GM19099 (cell line): Measurements from ENCODE around the gene INSR.

Source experiments
- POLR2A ChIP-seq: IDR thresholded peaks from 3 replicates; pipeline ENCODE4 v1.6.1; 2011; ENCODE audit warnings: low read depth; ENCODE audit not compliant: insufficient read length; ENCODE audit errors: extremely low read depth

INSR gene

DNA sequence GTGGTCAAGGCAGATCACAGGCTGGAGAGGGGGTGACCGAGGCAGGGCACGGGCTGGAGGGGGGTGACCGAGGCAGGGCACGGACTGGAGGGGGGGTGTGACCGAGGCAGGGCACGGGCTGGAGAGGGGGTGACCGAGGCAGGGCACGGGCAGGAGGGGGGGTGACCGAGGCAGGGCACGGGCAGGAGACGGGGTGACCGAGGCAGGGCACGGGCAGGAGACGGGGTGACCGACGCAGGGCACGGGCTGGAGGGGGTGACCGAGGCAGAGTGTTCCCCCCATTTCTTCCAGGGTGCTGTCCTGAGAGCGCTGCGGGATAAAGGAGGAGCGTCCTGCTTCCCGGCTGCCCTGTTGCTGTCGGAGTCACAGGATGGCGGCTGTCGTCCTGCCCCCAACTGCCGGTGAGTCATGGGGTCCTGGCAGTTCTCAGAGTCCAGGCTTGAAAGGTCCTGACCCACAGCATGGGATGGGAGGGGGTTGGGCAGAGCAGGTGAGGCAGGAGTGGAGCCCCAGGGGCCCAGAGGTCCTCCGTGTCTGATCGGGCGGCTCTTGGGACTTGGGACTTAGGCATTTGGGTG, 219.4 kb downstream of the INSR start:
- TF ChIP-seq POLR2A, result no peak

DNA sequence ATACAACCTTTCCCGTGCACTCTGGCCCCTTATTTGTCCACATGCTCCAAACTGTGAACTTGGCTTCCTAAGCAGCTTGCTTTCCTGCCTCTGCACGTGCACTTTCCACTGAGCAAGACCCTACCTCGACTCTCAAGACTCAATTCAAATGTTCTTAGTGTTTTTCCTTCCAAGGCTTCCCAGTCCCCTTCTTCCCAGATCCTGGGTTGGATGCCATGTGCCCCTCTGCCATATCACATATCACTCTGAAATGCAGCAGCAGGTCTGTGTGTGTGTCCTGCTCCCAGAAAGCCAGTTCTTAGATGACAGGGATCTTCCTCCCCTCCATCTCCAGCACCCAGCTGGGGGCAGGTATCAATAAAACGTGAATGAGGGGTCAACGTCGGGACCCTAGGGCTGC, 221.7 kb downstream of the INSR start:
- no peak for TF ChIP-seq POLR2A

DNA sequence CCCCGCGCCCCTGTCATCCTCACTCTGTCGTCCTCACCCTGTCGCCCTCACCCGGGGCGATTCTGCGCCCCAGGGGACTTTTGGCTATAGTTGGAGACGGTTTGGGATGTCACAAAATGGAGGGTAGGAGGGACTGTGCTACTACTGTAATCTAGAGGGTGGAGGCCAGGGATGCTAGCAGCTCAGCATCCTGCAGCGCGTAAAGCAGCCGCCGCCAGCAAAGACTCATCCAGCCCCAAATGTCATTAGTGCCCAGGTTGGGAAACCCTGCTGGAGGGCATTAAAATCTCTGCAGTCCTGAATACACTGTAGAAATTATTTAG, 224.3 kb downstream of the INSR start:
- TF ChIP-seq POLR2A, result no peak

GRCh38 chr19:7069042-7069903, 224.9 kb downstream of the INSR start, which contains the start of gene ZNF557:
Gene ZNF557, plus strand, starts transcription at chr19:7069703. Its CDS starts 5,372 bp downstream, at chr19:7075075.
- TF ChIP-seq POLR2A, result peak; percentile 91

- TF ChIP-seq POLR2A, result no peak
These were observed 225.6 kb downstream of the INSR start for GRCh38 chr19:7068599-7068998.

DNA sequence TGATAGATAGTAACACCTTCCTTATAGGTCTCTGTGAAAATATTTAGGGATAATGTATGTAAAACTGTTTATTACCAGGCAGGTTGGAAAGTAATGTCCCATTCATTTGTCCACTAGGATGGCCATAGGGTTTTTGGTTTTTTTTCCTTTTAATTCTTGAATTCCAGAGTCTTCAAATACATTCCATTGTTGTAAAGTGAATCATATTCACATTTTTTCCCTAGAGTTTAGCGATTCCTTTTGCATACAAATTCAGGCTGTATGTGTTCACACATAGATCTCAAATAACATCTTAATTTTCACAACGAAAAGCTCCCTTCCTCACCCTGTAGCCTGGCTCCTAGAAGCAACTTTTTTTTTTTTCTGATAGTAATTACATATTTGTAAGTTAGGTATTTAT, 226.5 kb downstream of the INSR start:
- TF ChIP-seq POLR2A, result no peak

DNA sequence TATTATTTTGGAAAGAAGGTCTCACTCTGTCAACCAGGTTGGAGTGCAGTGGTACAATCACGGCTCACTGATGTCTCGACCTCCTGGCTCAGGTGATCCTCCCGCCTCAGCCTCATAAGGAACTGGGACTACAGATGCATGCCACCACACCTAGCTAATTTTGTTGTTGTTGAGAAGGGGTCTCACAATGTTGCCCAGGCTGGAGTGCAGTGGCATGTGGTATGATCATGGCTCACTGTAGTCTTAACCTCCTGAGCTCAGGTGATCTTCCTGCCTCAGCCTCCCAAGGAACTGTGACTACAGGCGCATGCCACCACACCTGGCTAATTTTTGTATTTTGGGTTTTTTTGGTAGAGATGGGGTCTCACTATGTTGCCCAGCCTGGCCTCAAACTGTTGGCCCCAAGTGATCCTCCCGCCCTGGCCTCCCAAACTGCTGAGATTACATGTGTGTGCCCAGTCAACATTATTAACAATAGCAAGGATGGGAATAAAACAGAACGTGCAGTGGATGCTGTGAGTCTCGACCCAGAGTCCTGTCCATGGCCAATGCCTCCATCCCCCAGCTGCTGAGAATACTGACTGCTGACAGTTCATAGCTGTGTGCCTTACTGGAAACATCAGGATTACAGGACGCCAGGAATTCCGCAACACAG, 230.3 kb downstream of the INSR start:
- TF ChIP-seq POLR2A, result no peak

DNA sequence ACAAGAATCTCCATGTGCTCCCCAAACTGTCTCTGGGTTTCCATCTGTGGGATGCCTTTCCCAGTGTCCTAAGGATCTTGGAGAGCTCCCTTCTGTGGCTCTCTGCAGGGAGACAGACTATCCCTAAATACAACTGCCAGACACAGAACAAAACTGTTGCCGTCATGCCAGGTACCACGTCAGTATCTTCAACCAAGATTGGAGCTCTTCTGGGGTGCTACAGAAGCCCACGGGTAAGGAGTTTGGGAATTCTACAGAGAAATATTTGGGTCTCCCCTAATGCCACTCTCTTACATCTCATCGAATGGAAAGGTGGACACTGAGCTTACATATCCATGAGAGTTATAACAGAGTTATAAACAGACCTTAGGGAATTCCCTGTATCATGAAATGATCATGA, 230.9 kb downstream of the INSR start:
- no peak for TF ChIP-seq POLR2A
